ENCODE data around the gene STK32B.

The STK32B gene

DNA sequence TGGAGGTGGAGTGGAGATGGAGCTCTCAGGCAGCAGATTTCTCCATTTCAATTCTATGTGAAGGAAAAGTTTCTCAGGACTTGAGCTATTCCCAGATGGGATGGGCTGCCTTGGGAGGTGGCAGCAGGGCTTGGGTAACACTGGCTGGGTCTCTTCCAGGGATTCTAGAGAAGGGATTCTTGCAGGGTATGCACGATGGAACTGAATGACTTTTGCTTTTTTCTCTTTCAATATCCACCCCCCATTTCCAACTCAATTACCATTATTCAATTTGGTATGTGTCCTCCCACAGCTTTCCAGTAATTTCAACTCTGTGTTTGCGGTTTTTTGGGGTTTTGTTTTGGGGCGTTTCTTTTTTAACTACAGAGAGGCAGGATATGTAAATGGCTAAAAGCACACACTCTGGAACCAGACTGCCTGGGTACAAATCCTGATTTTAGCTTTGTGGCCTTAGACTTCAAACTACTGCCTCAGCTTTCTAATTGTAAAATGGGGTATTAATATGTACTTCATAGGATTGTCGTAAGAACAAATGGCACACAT is 428.3 kb downstream of the STK32B start:
- Histone ChIP-seq H3K4me1 (ENCODE audit: insufficient read depth, poor library complexity, severe bottlenecking) (no peaks in the 10 kb centered on the region), H3K4me3 (ENCODE audit: severe bottlenecking) (no peak overlapping the region), H3K9me3 (ENCODE audit: severe bottlenecking) (no peaks in the 10 kb centered on the region), H3K27me3 (ENCODE audit: insufficient read depth, poor library complexity, severe bottlenecking) (no peaks in the 10 kb centered on the region), H3K36me3 (ENCODE audit: low read depth) (no peaks in the 10 kb centered on the region), H3K27ac (ENCODE audit: poor library complexity, severe bottlenecking) (no peak overlapping the region)
- ATAC-seq (ENCODE audit: low read depth), result no peak
- TF ChIP-seq, protein P1, sequence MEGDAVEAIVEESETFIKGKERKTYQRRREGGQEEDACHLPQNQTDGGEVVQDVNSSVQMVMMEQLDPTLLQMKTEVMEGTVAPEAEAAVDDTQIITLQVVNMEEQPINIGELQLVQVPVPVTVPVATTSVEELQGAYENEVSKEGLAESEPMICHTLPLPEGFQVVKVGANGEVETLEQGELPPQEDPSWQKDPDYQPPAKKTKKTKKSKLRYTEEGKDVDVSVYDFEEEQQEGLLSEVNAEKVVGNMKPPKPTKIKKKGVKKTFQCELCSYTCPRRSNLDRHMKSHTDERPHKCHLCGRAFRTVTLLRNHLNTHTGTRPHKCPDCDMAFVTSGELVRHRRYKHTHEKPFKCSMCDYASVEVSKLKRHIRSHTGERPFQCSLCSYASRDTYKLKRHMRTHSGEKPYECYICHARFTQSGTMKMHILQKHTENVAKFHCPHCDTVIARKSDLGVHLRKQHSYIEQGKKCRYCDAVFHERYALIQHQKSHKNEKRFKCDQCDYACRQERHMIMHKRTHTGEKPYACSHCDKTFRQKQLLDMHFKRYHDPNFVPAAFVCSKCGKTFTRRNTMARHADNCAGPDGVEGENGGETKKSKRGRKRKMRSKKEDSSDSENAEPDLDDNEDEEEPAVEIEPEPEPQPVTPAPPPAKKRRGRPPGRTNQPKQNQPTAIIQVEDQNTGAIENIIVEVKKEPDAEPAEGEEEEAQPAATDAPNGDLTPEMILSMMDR (IDR thresholded peaks at IDR 0.05; ENCODE audit: poor library complexity, severe bottlenecking), result no peak
- no peak for DNase-seq (ENCODE audit: low spot score)

DNA sequence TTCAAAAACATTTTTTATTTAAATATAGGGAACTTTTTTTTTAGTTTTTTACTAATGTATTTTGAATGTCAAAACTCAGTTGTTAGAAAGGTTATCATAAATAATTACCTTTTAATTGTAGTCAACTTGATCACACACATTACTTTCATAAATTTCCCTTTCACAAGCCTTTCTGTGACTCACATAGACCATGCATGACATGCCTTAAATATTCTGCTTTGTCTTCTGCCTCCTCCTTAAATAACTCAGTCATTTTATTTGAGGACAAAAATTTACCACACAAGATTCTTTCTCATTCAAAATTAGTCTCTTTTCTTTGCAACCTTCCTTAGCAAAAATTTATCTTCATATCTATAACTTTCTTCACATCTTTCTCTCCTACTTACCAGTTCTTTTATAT is 437.1 kb downstream of the STK32B start:
- H3K9me3 ChIP-seq (ENCODE audit: severe bottlenecking), result no peaks in the 10 kb centered on the region

GRCh38 chr4:5489260-5489659 is 438.0 kb downstream of the STK32B start:
- Histone ChIP-seq H3K9me3 (ENCODE audit: severe bottlenecking) (no peaks in the 10 kb centered on the region), H3K4me3 (ENCODE audit: severe bottlenecking) (no peak overlapping the region), H3K27ac (ENCODE audit: poor library complexity, severe bottlenecking) (no peak overlapping the region), H3K27me3 (ENCODE audit: insufficient read depth, poor library complexity, severe bottlenecking) (no peaks in the 10 kb centered on the region), H3K36me3 (ENCODE audit: low read depth) (no peaks in the 10 kb centered on the region), H3K4me1 (ENCODE audit: insufficient read depth, poor library complexity, severe bottlenecking) (no peaks in the 10 kb centered on the region)
- ATAC-seq (ENCODE audit: low read depth), result no peak
- no peak for DNase-seq (ENCODE audit: low spot score)
- TF ChIP-seq, protein P1 (IDR thresholded peaks at IDR 0.05; ENCODE audit: poor library complexity, severe bottlenecking), result no peak

More for the DNA sequence above, 437.1 kb downstream of the STK32B start:
- Histone ChIP-seq H3K27me3 (ENCODE audit: insufficient read depth, poor library complexity, severe bottlenecking) (no peaks in the 10 kb centered on the region), H3K27ac (ENCODE audit: poor library complexity, severe bottlenecking) (no peak overlapping the region), H3K4me1 (ENCODE audit: insufficient read depth, poor library complexity, severe bottlenecking) (no peaks in the 10 kb centered on the region), H3K4me3 (ENCODE audit: severe bottlenecking) (no peak overlapping the region), H3K36me3 (ENCODE audit: low read depth) (no peaks in the 10 kb centered on the region)
- no peak for DNase-seq (ENCODE audit: low spot score)
- TF ChIP-seq, protein P1 (IDR thresholded peaks at IDR 0.05; ENCODE audit: poor library complexity, severe bottlenecking), result no peak
- ATAC-seq (ENCODE audit: low read depth), result no peak

DNA sequence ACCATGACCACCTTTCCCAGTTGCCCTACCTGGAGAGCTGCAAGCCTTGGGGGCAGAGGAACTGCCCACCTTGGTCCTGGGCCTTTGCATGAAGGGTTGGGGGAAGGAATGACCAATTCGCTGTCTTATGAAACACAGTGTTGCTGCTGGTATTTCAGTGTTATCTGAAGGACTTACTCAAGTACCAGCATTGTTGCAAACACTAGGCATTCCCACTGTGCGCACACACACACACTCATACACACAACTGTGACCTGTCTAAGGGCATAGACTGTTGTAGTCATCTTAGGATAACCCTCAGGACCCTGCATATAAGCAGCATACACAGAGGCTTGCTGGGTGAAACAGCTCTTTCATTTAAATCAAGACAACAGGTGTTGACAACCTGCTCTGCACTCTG is 446.2 kb downstream of the STK32B start:
- Histone ChIP-seq H3K4me1 (ENCODE audit: insufficient read depth, poor library complexity, severe bottlenecking) (peaks cover 4% of the 10 kb centered on the region), H3K27me3 (ENCODE audit: insufficient read depth, poor library complexity, severe bottlenecking) (no peaks in the 10 kb centered on the region), H3K9me3 (ENCODE audit: severe bottlenecking) (no peaks in the 10 kb centered on the region), H3K4me3 (ENCODE audit: severe bottlenecking) (no peak overlapping the region), H3K36me3 (ENCODE audit: low read depth) (no peaks in the 10 kb centered on the region), H3K27ac (ENCODE audit: poor library complexity, severe bottlenecking) (no peak overlapping the region)
- DNase-seq (ENCODE audit: low spot score) (no peak), ATAC-seq (ENCODE audit: low read depth) (no peak)
- TF ChIP-seq, protein P1 (IDR thresholded peaks at IDR 0.05; ENCODE audit: poor library complexity, severe bottlenecking), result no peak

DNA sequence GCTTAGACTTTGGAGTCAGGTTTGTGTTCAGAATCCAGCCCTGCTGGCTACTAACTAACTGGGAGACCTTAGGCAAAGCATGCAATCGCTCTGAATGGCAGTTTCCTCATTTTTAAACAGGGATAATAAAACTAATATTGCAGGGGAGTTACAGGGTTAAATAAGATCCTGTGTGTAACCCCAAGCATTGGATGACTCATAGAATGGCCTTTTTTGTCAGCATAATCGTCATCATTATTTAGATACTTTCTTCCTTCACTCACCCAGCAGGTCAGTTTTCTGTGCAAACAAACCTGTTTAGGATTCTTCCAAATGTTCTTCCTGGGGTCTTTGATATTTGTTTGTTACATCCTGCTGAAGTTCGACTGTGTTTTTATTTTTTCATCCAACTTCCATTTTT is 448.9 kb downstream of the STK32B start:
- H3K4me3 ChIP-seq (ENCODE audit: severe bottlenecking), result no peak overlapping the region
- TF ChIP-seq, protein P1 (IDR thresholded peaks at IDR 0.05; ENCODE audit: poor library complexity, severe bottlenecking), result no peak
- DNase-seq (ENCODE audit: low spot score) (no peak), ATAC-seq (ENCODE audit: low read depth) (0 out of 3 replicates have a peak, but pooled peaks have one; percentile 40)
- no peak overlapping the region for H3K27ac ChIP-seq (ENCODE audit: poor library complexity, severe bottlenecking)
- no peaks in the 10 kb centered on the region for H3K9me3 ChIP-seq (ENCODE audit: severe bottlenecking)
- peaks cover 13% of the 10 kb centered on the region for H3K4me1 ChIP-seq (ENCODE audit: insufficient read depth, poor library complexity, severe bottlenecking)
- no peaks in the 10 kb centered on the region for H3K27me3 ChIP-seq (ENCODE audit: insufficient read depth, poor library complexity, severe bottlenecking)
- H3K36me3 ChIP-seq (ENCODE audit: low read depth), result no peaks in the 10 kb centered on the region
